H1 (cell line): ENCODE measurements around the gene CAST. TPM values are rescaled to one million over a fixed set of nuclear protein-coding genes. Genes with fewer than 3 reads are reported as not detected.

Source experiments
- CTCF ChIA-PET: fragments of 300-600 bp; sonication (Branson Sonifier 250); formaldehyde crosslinking; loops from one replicate; lab custom pipeline; 2021; ENCODE audit not compliant: partially characterized antibody; lab: Charles Lee
- POLR2A ChIA-PET: fragments of 300-600 bp; sonication (Branson Sonifier 250); formaldehyde crosslinking; loops from one replicate; lab custom pipeline; 2021; ENCODE audit warnings: inconsistent platforms; ENCODE audit not compliant: partially characterized antibody; lab: Charles Lee
- DNase-seq, 2 experiments: peaks; one replicate each; pipeline versions ENCODE4 v3.0.0 to v3.0.0-alpha.2; 2010 to 2022; ENCODE audit warnings: low spot score in 2 of 2, low read depth in 1 of 2, mixed read lengths in 1 of 2
- FAIRE-seq: peaks from 2 replicates; lab custom pipeline; 2011; peaks lifted over from hg19 to GRCh38; lab: Jason Lieb, UNC
- H2AFZ ChIP-seq: 2 replicates; pipeline ENCODE4 v1.8.1; 2012; ENCODE audit warnings: low read length, inconsistent platforms
- H2AK5ac ChIP-seq: 2 replicates; pipeline ENCODE4 v1.6.1; 2013; ENCODE audit warnings: low read depth, low read length
- H2BK120ac ChIP-seq: replicated peaks from 2 replicates; pipeline ENCODE3; 2013; ENCODE audit warnings: low read depth, low read length, inconsistent platforms
- H2BK12ac ChIP-seq: 2 replicates; pipeline ENCODE4 v1.6.1; 2013; ENCODE audit warnings: low read depth, low read length
- H2BK15ac ChIP-seq: 2 replicates; pipeline ENCODE4 v1.6.1; 2013; ENCODE audit warnings: low read length
- H2BK20ac ChIP-seq: 2 replicates; pipeline ENCODE4 v1.6.1; 2013; ENCODE audit warnings: low read length
- H2BK5ac ChIP-seq: 2 replicates; pipeline ENCODE4 v1.6.1; 2013; ENCODE audit warnings: low read depth, low read length
- H3K14ac ChIP-seq: 2 replicates; pipeline ENCODE4 v1.6.1; 2013; ENCODE audit warnings: inconsistent platforms; ENCODE audit not compliant: insufficient read length
- H3K18ac ChIP-seq: 2 replicates; pipeline ENCODE4 v1.6.1; 2013; ENCODE audit warnings: low read length; ENCODE audit errors: extremely low read depth
- H3K23ac ChIP-seq: 2 replicates; pipeline ENCODE4 v1.6.1; 2013; ENCODE audit warnings: inconsistent platforms; ENCODE audit not compliant: insufficient read length
- H3K23me2 ChIP-seq: 2 replicates; pipeline ENCODE4 v1.6.1; 2013; ENCODE audit warnings: low read depth, low read length
- H3K27ac ChIP-seq: 2 replicates; pipeline ENCODE4 v1.6.1; 2011; ENCODE audit warnings: low read depth, low read length, inconsistent platforms
- H3K27me3 ChIP-seq, 4 experiments: replicated peaks in 1 of 4; 1 replicate in 1 of 4; 2 replicates in 3 of 4; pipeline versions ENCODE4 v1.6.1 to v1.8.1; 2011 to 2013; ENCODE audit warnings: low read length in 3 of 4, mild to moderate bottlenecking in 3 of 4, inconsistent platforms in 2 of 4, mixed read lengths in 2 of 4, moderate library complexity in 1 of 4; ENCODE audit not compliant: control insufficient read depth in 3 of 4, insufficient read depth in 3 of 4; ENCODE audit errors: extremely low read depth in 1 of 4
- H3K36me3 ChIP-seq, 4 experiments: 2 replicates each; pipeline versions ENCODE4 v1.6.1 to v1.8.1; 2011 to 2013; ENCODE audit warnings: mild to moderate bottlenecking in 4 of 4, low read length in 3 of 4, moderate library complexity in 2 of 4, control low read depth in 1 of 4, inconsistent platforms in 1 of 4; ENCODE audit not compliant: insufficient read depth in 4 of 4, control insufficient read depth in 2 of 4
- H3K4ac ChIP-seq: replicated peaks from 2 replicates; pipeline ENCODE3; 2013; ENCODE audit warnings: low read length, low read depth, mixed read lengths, inconsistent platforms; ENCODE audit not compliant: insufficient read length
- H3K4me1 ChIP-seq, 4 experiments: replicated peaks in 1 of 4; 1 replicate in 1 of 4; 2 replicates in 3 of 4; pipeline versions ENCODE4 v1.6.1 to v1.8.1; 2011 to 2013; ENCODE audit warnings: low read length in 3 of 4, inconsistent platforms in 2 of 4, mixed read lengths in 1 of 4; ENCODE audit not compliant: insufficient read depth in 4 of 4, control insufficient read depth in 3 of 4
- H3K4me2 ChIP-seq, 2 experiments: 2 replicates each; pipeline versions ENCODE4 v1.6.1 to v1.8.1; 2011 to 2013; ENCODE audit warnings: low read depth in 2 of 2, low read length in 2 of 2, control low read depth in 1 of 2, inconsistent platforms in 1 of 2, mild to moderate bottlenecking in 1 of 2; ENCODE audit not compliant: insufficient read depth in 1 of 2
- H3K4me3 ChIP-seq, 4 experiments: fragments of 200-600, 300-600 bp in 1 of 4; sonication (generic), shearing (Covaris generic), sonication (Bioruptor Twin) in 1 of 4; 2 replicates each; pipeline versions ENCODE4 v1.5.1 to v1.8.1; 2011 to 2016; ENCODE audit warnings: low read length in 4 of 4, low read depth in 3 of 4, control low read depth in 2 of 4, inconsistent platforms in 2 of 4, mild to moderate bottlenecking in 2 of 4, mixed read lengths in 1 of 4, moderate library complexity in 1 of 4; ENCODE audit not compliant: insufficient read depth in 2 of 4; ENCODE audit errors: extremely low read depth in 1 of 4
- H3K56ac ChIP-seq: replicated peaks from 2 replicates; pipeline ENCODE3; 2013; ENCODE audit warnings: low read depth, mild to moderate bottlenecking, mixed read lengths, low read length, inconsistent platforms; ENCODE audit not compliant: insufficient read length
- H3K79me1 ChIP-seq: 2 replicates; pipeline ENCODE4 v1.6.1; 2013; ENCODE audit warnings: low read depth, low read length, control low read depth
- H3K79me2 ChIP-seq, 2 experiments: 2 replicates each; pipeline versions ENCODE4 v1.6.1 to v1.8.1; 2012 to 2013; ENCODE audit warnings: low read length in 2 of 2, mild to moderate bottlenecking in 2 of 2, inconsistent platforms in 1 of 2; ENCODE audit not compliant: insufficient read depth in 2 of 2, control insufficient read depth in 1 of 2
- H3K9ac ChIP-seq, 4 experiments: replicated peaks in 1 of 4; 1 replicate in 1 of 4; 2 replicates in 3 of 4; pipeline versions ENCODE4 v1.6.1 to v1.8.1; 2011 to 2013; ENCODE audit warnings: low read depth in 3 of 4, low read length in 3 of 4, control low read depth in 2 of 4, mild to moderate bottlenecking in 2 of 4, moderate library complexity in 2 of 4, inconsistent platforms in 1 of 4; ENCODE audit errors: extremely low read depth in 1 of 4
- H3K9me3 ChIP-seq, 2 experiments: 2 replicates each; pipeline versions ENCODE4 v1.6.1 to v1.8.1; 2012 to 2013; ENCODE audit warnings: mild to moderate bottlenecking in 2 of 2, moderate library complexity in 2 of 2, control low read depth in 1 of 2, inconsistent platforms in 1 of 2, low read depth in 1 of 2, low read length in 1 of 2, mixed read lengths in 1 of 2; ENCODE audit not compliant: insufficient read depth in 2 of 2
- H4K20me1 ChIP-seq, 2 experiments: replicated peaks in 1 of 2; 2 replicates each; pipeline versions ENCODE3 to v1.8.1; 2011 to 2013; ENCODE audit warnings: inconsistent platforms in 2 of 2, low read length in 2 of 2, mild to moderate bottlenecking in 1 of 2; ENCODE audit not compliant: insufficient read depth in 2 of 2, control insufficient read depth in 1 of 2
- H4K5ac ChIP-seq: 2 replicates; pipeline ENCODE4 v1.6.1; 2013; ENCODE audit warnings: low read length, low read depth, mixed read lengths, inconsistent platforms; ENCODE audit not compliant: insufficient read length
- H4K8ac ChIP-seq: 2 replicates; pipeline ENCODE4 v1.8.0; 2013; ENCODE audit warnings: mild to moderate bottlenecking, moderate library complexity, low read length, inconsistent platforms; ENCODE audit not compliant: insufficient read depth; ENCODE audit errors: extremely low read depth
- H4K91ac ChIP-seq: replicated peaks from 2 replicates; pipeline ENCODE3; 2013; ENCODE audit warnings: low read length, mixed read lengths, inconsistent platforms; ENCODE audit not compliant: insufficient read length
- NANOG ChIP-seq: IDR thresholded peaks from 2 replicates; pipeline ENCODE4 v1.6.1; 2011; ENCODE audit warnings: low read length, low read depth, mild to moderate bottlenecking, inconsistent platforms; ENCODE audit not compliant: insufficient read depth, poor library complexity, severe bottlenecking
- PHF8 ChIP-seq: fragments of 200-600 bp; sonication (generic); conservative IDR thresholded peaks from 2 replicates; pipeline ENCODE4 v1.7.1; 2012; ENCODE audit warnings: low read depth, mild to moderate bottlenecking, inconsistent platforms, low read length, moderate library complexity
- SAP30 ChIP-seq: fragments of 300-600 bp; sonication (generic); IDR thresholded peaks from 2 replicates; pipeline ENCODE4 v1.7.1; 2012; ENCODE audit warnings: low read length, moderate library complexity, mild to moderate bottlenecking, inconsistent platforms; ENCODE audit not compliant: insufficient read depth, insufficient replicate concordance
- WGBS, 2 experiments: shearing (Covaris generic) in 1 of 2; methylation state at CpG; one replicate each; pipeline versions ENCODE4 v1.1.6 to v1.1.7; 2013 to 2015; ENCODE audit warnings: low lambda C conversion rate in 2 of 2, mixed read lengths in 2 of 2, inconsistent platforms in 1 of 2, low coverage in 1 of 2, missing lambda C conversion rate in 1 of 2; ENCODE audit not compliant: insufficient replicate concordance in 2 of 2, insufficient coverage in 1 of 2, insufficient read length in 1 of 2; ENCODE audit errors: extremely low coverage in 1 of 2, missing lambda C conversion rate in 1 of 2; 5-methylcytosine and 5-hydroxymethylcytosine counted together
- polyA plus RNA-seq, 7 experiments: library from polyadenylated mRNA; depleted of rRNA in 3 of 7; stranded (reverse) in 5 of 7; unstranded in 2 of 7; fragments of >200 nt in 5 of 7; fragments of 200-250 nt in 2 of 7; gene quantifications; 1 replicate in 5 of 7; 2 replicates in 1 of 7; 4 replicates in 1 of 7; pipeline versions ENCODE4 v1.2.1 to v1.2.3, GENCODE V29; 2011 to 2013; ENCODE audit warnings: missing spikeins in 2 of 7, mixed read lengths in 2 of 7
- total RNA-seq: library from RNA; stranded (reverse); fragmentation: NEBNext Ultra II Directional; extraction: Animal tissue kit (Norgen Biotek cat#: 25700); gene quantifications from 2 replicates; pipeline ENCODE4 v1.2.1, GENCODE V29; 2021

Gene CAST
- total and polyA plus RNA-seq, 2 of the 8 experiments (the other 6 are each of a cell fraction or from before 2014, with no cell fraction given) = 9.0 to 48.2 TPM

DNA sequence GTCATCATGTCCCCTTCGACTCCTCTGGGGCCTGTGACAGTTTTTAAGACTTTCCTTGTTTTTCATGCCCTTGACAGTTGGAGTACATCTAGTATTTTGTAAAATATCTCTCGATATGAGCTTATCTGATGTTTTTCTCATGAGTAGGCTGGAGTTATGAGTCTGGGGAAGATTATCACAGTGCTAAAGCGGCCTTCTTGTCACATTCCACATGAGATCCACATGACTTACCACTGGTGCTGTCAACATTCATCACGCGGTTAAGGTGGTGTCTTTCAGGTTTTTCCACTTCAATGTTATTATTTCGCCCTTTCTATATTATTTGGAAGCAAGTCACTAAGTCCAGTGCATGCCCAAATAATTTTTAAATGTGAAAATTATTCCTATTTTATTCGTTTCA, 17.1 kb upstream of the CAST start:
- H3K4me2 ChIP-seq = no peak overlapping the region
- H3K79me1 ChIP-seq = no peaks in the 10 kb centered on the region
- no peak for FAIRE-seq
- no peaks in the 10 kb centered on the region for H3K36me3 ChIP-seq
- H4K91ac ChIP-seq = no peak overlapping the region
- H3K27ac ChIP-seq = no peak overlapping the region
- no peak overlapping the region for H3K4me3 ChIP-seq
- H2BK120ac ChIP-seq = no peak overlapping the region
- H2BK20ac ChIP-seq = no peak overlapping the region
- H2BK5ac ChIP-seq = no peak overlapping the region
- 90% methylated on average over 7 of the region's 7 CpGs; no CpG with 5 or more reads in 1 of the 2 experiments for WGBS, 2 experiments
- no peak overlapping the region for H3K18ac ChIP-seq
- H2BK15ac ChIP-seq = no peak overlapping the region
- H3K9me3 ChIP-seq = no peaks in the 10 kb centered on the region
- H4K8ac ChIP-seq = no peak overlapping the region
- H3K14ac ChIP-seq = no peak overlapping the region
- H2AFZ ChIP-seq = no peak overlapping the region
- H3K23ac ChIP-seq = no peak overlapping the region
- H3K56ac ChIP-seq = no peak overlapping the region
- H2BK12ac ChIP-seq = no peak overlapping the region
- no peaks in the 10 kb centered on the region for H3K27me3 ChIP-seq
- H3K79me2 ChIP-seq = no peaks in the 10 kb centered on the region
- H3K4me1 ChIP-seq = no peaks in the 10 kb centered on the region
- no peak overlapping the region for H4K5ac ChIP-seq
- CTCF ChIA-PET = no interaction called here
- POLR2A ChIA-PET = no interaction called here
- DNase-seq = no peak
- TF ChIP-seq NANOG = no peak
- TF ChIP-seq PHF8 = no peak
- no peak for TF ChIP-seq SAP30
- no peak overlapping the region for H2AK5ac ChIP-seq
- no peak overlapping the region for H3K4ac ChIP-seq
- no peaks in the 10 kb centered on the region for H4K20me1 ChIP-seq
- H3K23me2 ChIP-seq = no peaks in the 10 kb centered on the region
- no peak overlapping the region for H3K9ac ChIP-seq
